Measurements from ENCODE around the gene NEK7. TPM values are rescaled to one million over a fixed set of nuclear protein-coding genes. Genes with fewer than 3 reads are reported as not detected.

The NEK7 gene
- total and polyA plus RNA-seq, 9 of the 15 experiments (the other 6 are each of a cell fraction or from before 2014, with no cell fraction given): 8.5 to 37.3 (median 27.7) TPM

DNA sequence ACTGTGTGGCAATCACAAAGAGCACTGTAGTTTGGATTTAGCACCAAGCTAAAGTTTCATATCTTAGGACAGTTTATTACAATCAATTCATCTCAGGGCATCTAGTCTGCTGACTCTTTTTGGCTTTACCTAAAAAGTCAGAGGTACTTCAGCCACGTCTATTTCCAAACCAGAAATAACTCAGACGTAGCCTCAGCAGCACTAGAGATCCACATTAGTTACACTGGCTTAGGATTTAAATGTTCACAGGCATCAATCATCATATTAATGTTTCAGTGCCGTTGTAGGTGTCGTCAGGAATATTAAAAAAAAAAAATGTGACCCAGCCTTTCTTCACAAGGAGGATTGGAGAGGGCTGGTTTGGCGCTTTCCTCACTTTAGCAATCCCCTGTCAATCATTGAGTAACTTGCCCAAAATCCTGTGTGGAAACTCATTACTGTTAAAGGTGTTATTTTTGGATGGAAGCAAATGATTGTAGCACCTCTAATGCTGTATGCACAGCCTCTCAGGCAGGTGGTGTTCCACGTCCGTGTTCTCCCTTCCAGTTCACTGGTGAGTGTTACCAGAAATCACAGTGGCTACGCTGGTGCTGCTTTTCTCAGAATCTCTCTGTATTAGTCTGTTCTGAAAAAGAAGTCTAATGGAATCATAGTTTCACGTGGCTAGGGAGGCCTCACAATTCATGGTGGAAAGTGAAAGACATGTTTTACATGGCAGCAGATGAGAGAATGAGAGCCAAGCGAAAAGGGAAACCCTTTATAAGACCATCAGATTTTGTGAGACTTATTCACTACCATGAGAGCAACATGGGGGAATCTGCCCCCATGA lies 45.4 kb downstream of the NEK7 start:
- ChIA-PET POLR2A (interaction anchor here (0.6 kb wide), 1 partner anchor 69 kb away, joined by 3 read pairs; no protein-coding TSS in a partner anchor), CTCF (ENCODE audit: low intra/inter-chr PET ratio) (no interaction called here)
- Histone ChIP-seq H4K20me1 (replicated peaks; ENCODE audit: control insufficient read depth, insufficient read depth, low read length) (peaks cover 15% of the 10 kb centered on the region; the same call in 1 of the 2 replicates), H3K4me1 (replicated peaks in 1 of 2; ENCODE audit: control insufficient read depth in 2 of 2, insufficient read depth in 2 of 2, low read length in 2 of 2) (no peaks in the 10 kb centered on the region), H3K9ac (ENCODE audit: insufficient read depth in 1 of 2, low read depth in 2 of 2, low read length in 2 of 2) (no peak overlapping the region), H3K4me3 (no peak overlapping the region), H3K4me2 (ENCODE audit: insufficient read depth, low read length) (no peak overlapping the region), H3K36me3 (ENCODE audit: control insufficient read depth, insufficient read depth, low read length) (no peaks in the 10 kb centered on the region), H3K27ac (ENCODE audit: extremely low read depth, low read depth, low read length) (no peak overlapping the region), H3K79me2 (ENCODE audit: control insufficient read depth, insufficient read depth, low read length) (peaks cover 41% of the 10 kb centered on the region), H3K9me3 (replicated peaks; ENCODE audit: control insufficient read depth, insufficient read depth, low read depth, low read length) (no peaks in the 10 kb centered on the region), H3K9me1 (ENCODE audit: control insufficient read depth, insufficient read depth, low read length) (no peaks in the 10 kb centered on the region), H2AFZ (ENCODE audit: low read depth, low read length) (no peak overlapping the region), H3K27me3 (ENCODE audit: control insufficient read depth in 2 of 2, insufficient read depth in 2 of 2, low read length in 2 of 2) (no peaks in the 10 kb centered on the region)
- intact Hi-C loops (cut with micrococcal nuclease): no loop called here
- in situ Hi-C loops (cut with MboI): no loop called here
- TF ChIP-seq TAF9B (IDR thresholded peaks at IDR 0.05; ENCODE audit: partially characterized antibody) (no peak), PKNOX1 (IDR thresholded peaks at IDR 0.05) (peak; percentile 60)
- WGBS (ENCODE audit: insufficient coverage, low coverage, missing lambda C conversion rate): 76% methylated on average over 10 of the region's 10 CpGs
- DNase-seq (ENCODE audit: extremely low read depth in 1 of 4, low spot score in 3 of 4): no peak
- BruUV-seq (replicated peaks): no TSS peak
- FAIRE-seq: no peak
- no peak for ATAC-seq

- ATAC-seq (no peak), DNase-seq (ENCODE audit: extremely low read depth in 1 of 4, low spot score in 3 of 4) (no peak), FAIRE-seq (no peak)
- Histone ChIP-seq H3K9me3 (replicated peaks; ENCODE audit: control insufficient read depth, insufficient read depth, low read depth, low read length) (no peaks in the 10 kb centered on the region), H3K4me2 (ENCODE audit: insufficient read depth, low read length) (no peak overlapping the region), H4K20me1 (replicated peaks; ENCODE audit: control insufficient read depth, insufficient read depth, low read length) (peaks cover 4% of the 10 kb centered on the region; the same call in 1 of the 2 replicates), H3K9ac (ENCODE audit: insufficient read depth in 1 of 2, low read depth in 2 of 2, low read length in 2 of 2) (no peak overlapping the region), H3K4me1 (replicated peaks in 1 of 2; ENCODE audit: control insufficient read depth in 2 of 2, insufficient read depth in 2 of 2, low read length in 2 of 2) (no peaks in the 10 kb centered on the region), H2AFZ (ENCODE audit: low read depth, low read length) (no peak overlapping the region), H3K79me2 (ENCODE audit: control insufficient read depth, insufficient read depth, low read length) (peaks cover 36% of the 10 kb centered on the region), H3K36me3 (ENCODE audit: control insufficient read depth, insufficient read depth, low read length) (no peaks in the 10 kb centered on the region), H3K9me1 (ENCODE audit: control insufficient read depth, insufficient read depth, low read length) (no peaks in the 10 kb centered on the region), H3K27ac (ENCODE audit: extremely low read depth, low read depth, low read length) (no peak overlapping the region), H3K27me3 (ENCODE audit: control insufficient read depth in 2 of 2, insufficient read depth in 2 of 2, low read length in 2 of 2) (no peaks in the 10 kb centered on the region), H3K4me3 (no peak overlapping the region)
- in situ Hi-C loops (cut with MboI) (no loop called here), intact Hi-C loops (cut with micrococcal nuclease) (no loop called here)
- ChIA-PET CTCF (ENCODE audit: low intra/inter-chr PET ratio) (no interaction called here), POLR2A (interaction anchor here (0.5 kb wide), 1 partner anchor 22 kb away, joined by 4 read pairs; no protein-coding TSS in a partner anchor)
- 72% methylated on average over 1 of the region's 1 CpG for WGBS (ENCODE audit: insufficient coverage, low coverage, missing lambda C conversion rate)
- no TSS peak for BruUV-seq (replicated peaks)
- no peak for TF ChIP-seq ARID2 (IDR thresholded peaks at IDR 0.05)
- TF ChIP-seq, protein P1, sequence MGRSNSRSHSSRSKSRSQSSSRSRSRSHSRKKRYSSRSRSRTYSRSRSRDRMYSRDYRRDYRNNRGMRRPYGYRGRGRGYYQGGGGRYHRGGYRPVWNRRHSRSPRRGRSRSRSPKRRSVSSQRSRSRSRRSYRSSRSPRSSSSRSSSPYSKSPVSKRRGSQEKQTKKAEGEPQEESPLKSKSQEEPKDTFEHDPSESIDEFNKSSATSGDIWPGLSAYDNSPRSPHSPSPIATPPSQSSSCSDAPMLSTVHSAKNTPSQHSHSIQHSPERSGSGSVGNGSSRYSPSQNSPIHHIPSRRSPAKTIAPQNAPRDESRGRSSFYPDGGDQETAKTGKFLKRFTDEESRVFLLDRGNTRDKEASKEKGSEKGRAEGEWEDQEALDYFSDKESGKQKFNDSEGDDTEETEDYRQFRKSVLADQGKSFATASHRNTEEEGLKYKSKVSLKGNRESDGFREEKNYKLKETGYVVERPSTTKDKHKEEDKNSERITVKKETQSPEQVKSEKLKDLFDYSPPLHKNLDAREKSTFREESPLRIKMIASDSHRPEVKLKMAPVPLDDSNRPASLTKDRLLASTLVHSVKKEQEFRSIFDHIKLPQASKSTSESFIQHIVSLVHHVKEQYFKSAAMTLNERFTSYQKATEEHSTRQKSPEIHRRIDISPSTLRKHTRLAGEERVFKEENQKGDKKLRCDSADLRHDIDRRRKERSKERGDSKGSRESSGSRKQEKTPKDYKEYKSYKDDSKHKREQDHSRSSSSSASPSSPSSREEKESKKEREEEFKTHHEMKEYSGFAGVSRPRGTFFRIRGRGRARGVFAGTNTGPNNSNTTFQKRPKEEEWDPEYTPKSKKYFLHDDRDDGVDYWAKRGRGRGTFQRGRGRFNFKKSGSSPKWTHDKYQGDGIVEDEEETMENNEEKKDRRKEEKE (IDR thresholded peaks at IDR 0.05; ENCODE audit: borderline replicate concordance in 1 of 2, control insufficient read depth in 1 of 2, low read depth in 2 of 2, low read length in 1 of 2): no peak
- no peak for TF ChIP-seq ZNF174 (CRISPR knock-in tag; IDR thresholded peaks at IDR 0.05)
- TF ChIP-seq RBM22 (IDR thresholded peaks at IDR 0.05; ENCODE audit: low read depth, low read length, poor library complexity, severe bottlenecking): no peak
- no peak for TF ChIP-seq MAZ (CRISPR knock-in tag; conservative IDR thresholded peaks at IDR 0.05 in 1 of 2, IDR thresholded peaks at IDR 0.05 in 1 of 2)
- TF ChIP-seq OTX1 (CRISPR knock-in tag; IDR thresholded peaks at IDR 0.05): no peak
- no peak for TF ChIP-seq SPI1 (IDR thresholded peaks at IDR 0.05; ENCODE audit: borderline replicate concordance, low read depth, low read length)
- no peak for TF ChIP-seq SRF (CRISPR knock-in tag; IDR thresholded peaks at IDR 0.05)
- no peak for TF ChIP-seq CBFA2T3 (IDR thresholded peaks at IDR 0.05)
These were observed 46.6 kb downstream of the NEK7 start for GRCh38 chr1:198203434-198203833.
